NCI-H1436 treated with DMSO at 0.1 percent for 48 hours (cell line): ENCODE results near the gene RABL6.
"Not testable (repeated sequence)": the region's sequence is repeated elsewhere in the genome, so short reads cannot be mapped to it uniquely, and the experiment has no call there.

Experiments
- DNase-seq: peaks from one replicate; lab custom pipeline; 2025; lab: John Stamatoyannopoulos, UW

The RABL6 gene

GRCh38 chr9:136796238-136796774 lies 11.4 kb upstream of the RABL6 start, which contains the start of gene CCDC183:
Gene CCDC183, plus strand, starts transcription at chr9:136796338. Its CDS starts 60 bp downstream, at chr9:136796398.
- DNase-seq: no peak

- DNase-seq: not testable (repeated sequence)
These were observed 10.9 kb upstream of the RABL6 start for GRCh38 chr9:136796775-136797347.

- DNase-seq: no peak
These were observed 9.1 kb upstream of the RABL6 start for GRCh38 chr9:136798708-136799078.

- no peak for DNase-seq
These were observed 8.5 kb upstream of the RABL6 start for GRCh38 chr9:136799079-136799853.

DNA sequence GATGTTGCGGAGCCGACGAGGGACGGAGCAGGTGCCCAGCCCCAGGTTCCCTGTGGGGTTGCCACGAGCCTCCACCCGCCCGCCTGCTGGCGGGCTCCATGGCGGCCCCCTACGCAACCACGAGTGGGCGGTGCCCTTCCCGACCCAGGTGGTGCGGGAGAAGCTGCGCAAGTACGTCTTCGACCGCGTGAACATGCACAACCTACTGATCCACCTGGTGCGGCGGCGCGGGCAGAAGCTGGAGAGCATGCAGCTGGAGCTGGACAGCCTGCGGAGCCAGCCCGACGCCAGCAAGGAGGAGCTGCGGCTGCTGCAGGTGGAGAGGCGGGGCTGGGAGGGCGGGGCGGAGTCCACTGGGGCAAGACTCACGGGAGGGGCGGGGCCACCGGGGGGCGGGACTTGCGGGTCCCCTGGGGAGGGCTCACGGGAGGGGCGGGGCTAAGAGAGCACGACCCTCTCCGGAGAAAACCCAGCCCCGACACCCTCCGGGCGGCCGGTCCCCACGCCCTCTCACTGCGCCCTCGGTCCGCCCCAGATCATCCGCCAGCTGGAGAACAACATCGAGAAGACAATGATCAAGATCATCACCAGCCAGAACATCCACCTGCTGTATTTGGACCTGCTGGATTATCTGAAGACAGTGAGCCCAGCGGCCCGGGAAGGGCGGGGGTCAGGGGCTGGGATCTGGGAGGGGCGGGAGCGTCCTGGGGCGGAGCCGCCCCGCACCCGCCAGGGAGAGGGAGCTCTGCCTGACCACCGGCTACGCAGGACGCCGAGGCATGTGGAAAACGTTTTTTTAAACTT lies 7.7 kb upstream of the RABL6 start:
- no peak for DNase-seq

DNA sequence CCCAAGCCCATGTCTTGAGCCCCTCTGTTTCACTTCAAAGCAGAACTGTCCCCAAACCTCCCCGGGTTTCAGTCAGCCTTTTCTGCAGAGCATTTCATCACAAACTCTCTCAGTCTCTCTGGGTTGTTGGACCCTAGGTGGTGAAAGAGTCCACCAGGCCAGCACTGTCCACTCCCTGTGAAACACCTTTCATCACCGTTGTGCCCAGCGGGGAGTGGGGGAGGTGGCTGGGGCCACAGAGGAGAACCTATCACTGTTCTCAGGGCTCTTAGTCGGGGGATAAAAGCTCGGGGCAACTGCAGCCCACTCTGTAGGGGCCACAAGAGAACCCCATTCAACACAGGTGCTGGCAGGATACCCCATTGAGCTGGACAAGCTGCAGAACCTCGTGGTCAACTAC lies 5.4 kb upstream of the RABL6 start:
- DNase-seq: no peak

GRCh38 chr9:136803009-136803550 lies 4.7 kb upstream of the RABL6 start:
- not testable (repeated sequence) for DNase-seq

DNA sequence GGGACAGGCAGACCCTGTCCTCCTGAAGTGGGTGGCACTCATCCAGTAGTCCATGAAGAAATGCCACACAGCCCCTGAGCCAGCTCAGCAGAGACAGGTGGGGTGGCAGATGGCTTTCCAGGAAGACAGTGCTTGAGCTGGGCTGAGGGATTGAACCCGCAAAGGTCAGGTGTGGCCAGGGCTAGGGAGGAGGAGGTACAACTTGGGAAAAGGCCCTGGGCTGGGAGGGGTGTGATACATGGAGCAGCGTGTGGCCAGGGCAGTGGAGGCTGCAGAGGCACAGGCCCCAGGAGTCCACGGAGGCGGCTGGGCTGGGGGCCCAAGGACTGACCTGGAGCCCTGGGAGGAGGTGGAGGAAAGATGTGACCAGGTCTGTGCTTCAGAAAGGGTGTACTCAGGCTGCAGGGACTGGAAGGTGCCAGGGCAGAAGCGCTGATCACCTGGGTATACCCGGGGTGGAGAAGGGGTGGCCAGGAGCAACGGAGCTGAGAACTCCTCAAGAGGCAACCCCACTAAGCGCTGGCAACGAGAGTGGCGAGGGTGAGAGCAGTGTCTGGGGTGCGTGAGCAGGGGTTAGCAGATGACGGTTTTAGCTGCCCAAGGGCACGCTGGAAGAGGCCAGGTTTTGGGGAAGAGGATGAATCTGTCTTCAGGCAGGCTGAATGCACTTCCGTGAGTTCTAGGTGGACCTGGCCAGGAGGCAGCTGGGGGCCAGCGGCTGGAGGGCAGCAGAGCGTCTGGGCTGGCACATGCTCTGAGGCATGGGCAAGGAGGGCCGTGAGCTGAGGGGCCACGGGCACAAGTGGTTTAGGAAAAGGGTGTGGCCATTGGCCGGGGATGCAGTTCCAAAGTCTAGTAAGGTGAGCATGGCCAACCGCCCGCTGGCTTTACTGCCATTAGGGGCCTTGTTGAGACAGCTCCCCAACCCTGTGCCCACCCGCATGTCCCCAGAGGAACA lies 3.9 kb upstream of the RABL6 start:
- no peak for DNase-seq

DNA sequence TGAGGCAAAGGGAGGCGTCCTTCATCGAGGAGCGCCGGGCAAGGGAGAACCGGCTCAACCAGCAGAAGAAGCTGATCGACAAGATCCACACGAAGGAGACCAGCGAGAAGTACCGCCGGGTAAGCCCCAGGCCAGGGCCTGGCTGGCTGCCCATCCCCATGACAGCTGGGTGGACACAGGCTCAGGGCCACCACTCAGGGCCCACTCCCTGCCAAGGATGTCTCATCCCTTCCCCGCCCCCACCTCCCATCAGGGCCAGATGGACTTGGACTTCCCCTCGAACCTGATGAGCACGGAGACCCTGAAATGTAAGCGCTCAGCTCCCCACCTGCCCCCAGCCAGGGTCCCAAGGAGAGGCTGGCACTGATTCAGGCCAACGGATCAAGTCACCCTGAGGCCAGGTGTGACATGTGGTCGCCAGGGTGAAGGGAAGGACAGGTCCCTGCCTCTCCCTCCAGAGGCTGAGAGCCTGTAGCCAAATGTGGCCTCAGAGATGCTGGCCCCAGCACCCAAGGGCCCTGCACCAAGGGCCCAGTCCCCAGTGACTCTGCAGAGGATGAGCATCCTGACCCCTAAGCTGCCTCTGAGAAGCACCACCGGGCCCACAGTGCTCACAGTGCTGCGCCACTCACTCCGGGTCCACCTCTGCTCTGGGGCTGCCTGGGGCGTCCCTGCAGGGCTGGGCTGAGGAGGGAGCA lies 3.1 kb upstream of the RABL6 start:
- DNase-seq: no peak

DNA sequence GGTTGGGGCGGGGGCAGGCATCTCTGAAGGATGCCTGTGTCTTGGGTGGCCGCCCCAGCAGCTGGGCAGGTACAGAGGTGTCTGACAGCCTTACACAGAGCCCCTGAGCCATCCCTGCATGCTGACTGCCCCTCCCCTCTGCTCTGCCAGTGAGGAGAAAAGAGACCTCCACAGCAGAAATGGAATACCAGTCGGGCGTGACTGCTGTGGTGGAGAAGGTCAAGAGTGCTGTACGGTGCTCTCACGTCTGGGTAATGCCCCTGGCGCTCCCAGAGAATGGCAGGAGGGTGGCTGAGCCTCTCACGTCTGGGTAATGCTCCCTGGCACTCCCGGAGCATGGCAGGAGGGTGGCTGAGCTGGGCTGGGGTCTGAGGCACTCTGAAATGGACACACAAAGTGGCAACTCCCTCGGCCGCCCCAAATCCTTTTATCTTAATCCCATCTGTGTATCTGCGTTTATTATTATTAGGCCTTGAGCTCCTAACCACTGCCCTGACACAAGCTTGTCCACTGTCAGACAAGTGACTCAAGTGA lies 2.5 kb upstream of the RABL6 start:
- DNase-seq: no peak

DNA sequence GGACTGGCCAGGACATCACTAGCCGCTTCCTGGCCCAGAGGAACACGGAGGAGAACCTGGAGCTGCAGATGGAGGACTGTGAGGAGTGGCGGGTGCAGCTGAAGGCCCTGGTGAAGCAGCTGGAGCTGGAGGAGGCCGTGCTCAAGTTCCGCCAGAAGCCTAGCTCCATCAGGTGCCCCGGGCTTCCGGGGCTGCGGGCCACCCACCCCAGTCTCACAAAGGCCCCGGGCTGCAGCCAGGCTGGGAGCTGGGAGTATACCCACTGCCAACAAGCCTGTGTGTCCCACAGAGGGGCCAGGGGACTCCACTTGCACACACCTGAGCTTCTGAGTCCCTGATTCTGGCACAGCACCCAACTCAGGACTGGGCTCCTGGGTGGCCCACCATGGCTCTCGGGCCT lies 1.7 kb upstream of the RABL6 start:
- DNase-seq: no peak

GRCh38 chr9:136806631-136807201 lies 1.0 kb upstream of the RABL6 start:
- DNase-seq: no peak

GRCh38 chr9:136808075-136808805 lies 492 bp downstream of the RABL6 start:
- DNase-seq: no peak

DNA sequence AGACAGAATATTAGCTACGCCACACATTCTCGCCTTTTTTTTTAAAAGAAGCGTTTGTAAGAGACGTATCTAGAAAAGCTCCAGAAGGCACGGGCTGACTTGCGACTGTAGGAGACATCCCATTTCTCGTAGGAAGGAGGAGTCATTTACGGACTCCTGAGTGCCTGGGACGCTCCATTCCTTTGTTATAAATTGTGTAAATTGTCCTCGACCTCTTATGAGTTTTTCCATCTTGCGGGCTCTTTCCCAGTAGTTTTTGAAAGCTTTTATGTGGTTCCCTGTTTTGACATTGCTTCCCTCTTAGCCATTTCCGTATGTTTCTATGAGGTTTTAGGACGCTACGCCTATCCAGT lies 1.0 kb downstream of the RABL6 start:
- DNase-seq: no peak

- no peak for DNase-seq
These were observed 7.1 kb downstream of the RABL6 start for GRCh38 chr9:136814725-136815421.

- DNase-seq: no peak
These were observed 7.7 kb downstream of the RABL6 start for GRCh38 chr9:136815422-136815782.

DNA sequence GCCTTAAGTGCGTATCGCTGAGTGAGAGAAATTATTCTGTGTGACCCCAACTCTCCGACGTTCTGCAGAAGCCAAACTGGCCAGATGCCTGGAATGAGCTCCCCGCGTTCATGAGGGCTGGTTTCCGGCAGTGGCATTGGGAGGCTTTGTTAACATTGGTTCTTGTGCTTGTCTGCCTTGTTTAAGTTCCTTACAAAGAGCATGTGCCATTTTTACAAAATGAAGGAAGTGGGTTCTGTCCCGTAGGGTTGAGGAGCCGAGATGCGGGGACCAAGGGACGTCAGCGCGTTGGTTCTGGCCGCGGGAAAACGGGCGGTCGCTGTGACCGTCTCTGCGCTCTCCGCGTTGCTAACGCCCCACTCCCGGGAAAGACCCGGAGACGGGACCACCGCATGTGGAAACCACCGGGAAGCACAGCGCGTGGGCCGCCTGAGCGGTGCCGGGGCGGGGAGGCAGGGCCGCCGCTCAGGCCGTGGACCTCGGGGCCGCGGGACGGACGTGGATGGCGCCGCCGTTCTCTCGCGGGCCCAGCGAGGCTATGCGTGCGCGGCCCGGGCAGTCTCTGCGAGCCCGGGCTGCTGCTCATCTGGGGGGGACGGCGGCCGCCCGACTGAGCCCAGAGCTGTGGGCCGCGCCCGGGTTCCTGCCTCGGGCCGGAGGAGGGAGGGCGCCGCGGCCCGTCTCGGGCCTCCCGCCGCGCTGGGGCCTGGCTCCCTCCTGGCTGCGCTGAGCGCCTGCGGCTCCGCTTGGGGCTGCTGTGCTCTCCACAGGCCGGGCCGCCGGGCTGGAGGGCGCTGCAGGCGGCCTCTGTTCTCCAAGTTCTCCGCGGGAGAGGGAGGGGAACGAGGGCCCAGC lies 13.4 kb downstream of the RABL6 start:
- no peak for DNase-seq
